Measurements from ENCODE around the gene ALDH1A2. TPM values are rescaled to one million over a fixed set of nuclear protein-coding genes. Genes with fewer than 3 reads are reported as not detected.

Gene ALDH1A2
- polyA plus RNA-seq, 1 experiment: 0.68 TPM

GRCh38 chr15:57947781-57948180 is 117.7 kb downstream of the ALDH1A2 start:
- ChIA-PET CTCF (no interaction called here), POLR2A (no interaction called here)
- Histone ChIP-seq H3K4me3 (ENCODE audit: low read depth, low read length) (no peak overlapping the region), H3K9me3 (ENCODE audit: control insufficient read depth, insufficient read depth, low read length) (no peaks in the 10 kb centered on the region), H3K27me3 (ENCODE audit: control insufficient read depth, insufficient read depth, low read length) (peaks cover 2% of the 10 kb centered on the region), H3K27ac (ENCODE audit: low read depth, low read length) (no peak overlapping the region)
- TF ChIP-seq CTCF (IDR thresholded peaks at IDR 0.05; ENCODE audit: low read depth, low read length): no peak
- no peak for DNase-seq (ENCODE audit: low read depth, low spot score)

- POLR2A ChIA-PET: no interaction called here
- no peak for TF ChIP-seq CTCF (IDR thresholded peaks at IDR 0.05; ENCODE audit: low read depth, low read length)
- Histone ChIP-seq H3K4me3 (ENCODE audit: low read depth, low read length) (no peak overlapping the region), H3K27me3 (ENCODE audit: control insufficient read depth, insufficient read depth, low read length) (peaks cover 2% of the 10 kb centered on the region), H3K9me3 (ENCODE audit: control insufficient read depth, insufficient read depth, low read length) (no peaks in the 10 kb centered on the region), H3K27ac (ENCODE audit: low read depth, low read length) (no peak overlapping the region)
- CTCF ChIA-PET: interaction anchor here (1.0 kb wide), 1 partner anchor 124 kb away, joined by 3 read pairs; no protein-coding TSS in a partner anchor
- DNase-seq (ENCODE audit: low read depth, low spot score): no peak
Measured at GRCh38 chr15:57947282-57947681, 118.2 kb downstream of the ALDH1A2 start.

- DNase-seq (ENCODE audit: low read depth, low spot score): no peak
- H3K27ac ChIP-seq (ENCODE audit: low read depth, low read length): no peak overlapping the region
- no peak for TF ChIP-seq CTCF (IDR thresholded peaks at IDR 0.05; ENCODE audit: low read depth, low read length)
- CTCF ChIA-PET: interaction anchor here (1.0 kb wide), 1 partner anchor 124 kb away, joined by 3 read pairs; no protein-coding TSS in a partner anchor
- H3K9me3 ChIP-seq (ENCODE audit: control insufficient read depth, insufficient read depth, low read length): no peaks in the 10 kb centered on the region
- POLR2A ChIA-PET: no interaction called here
- H3K27me3 ChIP-seq (ENCODE audit: control insufficient read depth, insufficient read depth, low read length): peaks cover 2% of the 10 kb centered on the region
- no peak overlapping the region for H3K4me3 ChIP-seq (ENCODE audit: low read depth, low read length)
Measured at GRCh38 chr15:57946491-57947048, 118.9 kb downstream of the ALDH1A2 start.

- DNase-seq (ENCODE audit: low read depth, low spot score): no peak
- CTCF ChIA-PET: interaction anchor here (0.6 kb wide), 1 partner anchor 55 kb away, joined by 4 read pairs; no protein-coding TSS in a partner anchor
- H3K4me3 ChIP-seq (ENCODE audit: low read depth, low read length): no peak overlapping the region
- H3K27ac ChIP-seq (ENCODE audit: low read depth, low read length): no peak overlapping the region
- POLR2A ChIA-PET: no interaction called here
- TF ChIP-seq CTCF (IDR thresholded peaks at IDR 0.05; ENCODE audit: low read depth, low read length): no peak
- H3K9me3 ChIP-seq (ENCODE audit: control insufficient read depth, insufficient read depth, low read length): no peaks in the 10 kb centered on the region
- peaks cover 2% of the 10 kb centered on the region for H3K27me3 ChIP-seq (ENCODE audit: control insufficient read depth, insufficient read depth, low read length)
Measured at GRCh38 chr15:57945616-57946015, 119.9 kb downstream of the ALDH1A2 start.

GRCh38 chr15:57943754-57944420 is 121.6 kb downstream of the ALDH1A2 start:
- no peak for TF ChIP-seq CTCF (IDR thresholded peaks at IDR 0.05; ENCODE audit: low read depth, low read length)
- no peak overlapping the region for H3K27ac ChIP-seq (ENCODE audit: low read depth, low read length)
- DNase-seq (ENCODE audit: low read depth, low spot score): no peak
- POLR2A ChIA-PET: no interaction called here
- no peaks in the 10 kb centered on the region for H3K9me3 ChIP-seq (ENCODE audit: control insufficient read depth, insufficient read depth, low read length)
- H3K27me3 ChIP-seq (ENCODE audit: control insufficient read depth, insufficient read depth, low read length): peaks cover 2% of the 10 kb centered on the region
- CTCF ChIA-PET: no interaction called here
- H3K4me3 ChIP-seq (ENCODE audit: low read depth, low read length): no peak overlapping the region
